NCI-H510A treated with DMSO at 0.1 percent for 48 hours (cell line): ENCODE measurements around the gene BRI3.

ENCODE experiments used
- DNase-seq: peaks from one replicate; lab custom pipeline; 2025; lab: John Stamatoyannopoulos, UW

Gene BRI3

GRCh38 chr7:98280791-98281756 lies at the start of gene BRI3:
TSS of gene BRI3 (plus strand) at chr7:98281686. CDS start at chr7:98281796, 110 bp downstream.
- peak; percentile 65 for DNase-seq

GRCh38 chr7:98232263-98232585 lies 49.3 kb upstream of the BRI3 start:
- DNase-seq, result no peak

- DNase-seq, result no peak
Measured at GRCh38 chr7:98232799-98233198, 48.7 kb upstream of the BRI3 start.

- no peak for DNase-seq
Measured at GRCh38 chr7:98233219-98234070, 48.0 kb upstream of the BRI3 start.

GRCh38 chr7:98234429-98235147 lies 46.9 kb upstream of the BRI3 start:
- DNase-seq, result no peak

- no peak for DNase-seq
Measured at GRCh38 chr7:98235901-98236300, 45.6 kb upstream of the BRI3 start.

- DNase-seq, result no peak
Measured at GRCh38 chr7:98236355-98237185, 44.9 kb upstream of the BRI3 start.

GRCh38 chr7:98238076-98238475 lies 43.4 kb upstream of the BRI3 start:
- no peak for DNase-seq

GRCh38 chr7:98238976-98239375 lies 42.5 kb upstream of the BRI3 start:
- DNase-seq, result no peak

- peak; percentile 1 for DNase-seq
Measured at GRCh38 chr7:98240961-98241673, 40.4 kb upstream of the BRI3 start.

- DNase-seq, result no peak
Measured at GRCh38 chr7:98241674-98242241, 39.7 kb upstream of the BRI3 start.

GRCh38 chr7:98242342-98242741 lies 39.1 kb upstream of the BRI3 start:
- no peak for DNase-seq

- no peak for DNase-seq
Measured at GRCh38 chr7:98242934-98243333, 38.6 kb upstream of the BRI3 start.

- no peak for DNase-seq
Measured at GRCh38 chr7:98244871-98245270, 36.6 kb upstream of the BRI3 start.

GRCh38 chr7:98248156-98248555 lies 33.3 kb upstream of the BRI3 start:
- no peak for DNase-seq

GRCh38 chr7:98249106-98249505 lies 32.4 kb upstream of the BRI3 start:
- DNase-seq, result no peak

GRCh38 chr7:98250789-98251188 lies 30.7 kb upstream of the BRI3 start:
- DNase-seq, result peak; percentile 28

- no peak for DNase-seq
Measured at GRCh38 chr7:98251231-98251600, 30.3 kb upstream of the BRI3 start.

GRCh38 chr7:98251601-98252424 lies 29.7 kb upstream of the BRI3 start, which contains the start of gene TECPR1:
TSS of gene TECPR1 (minus strand) at chr7:98252232. CDS start at chr7:98246146, 6,086 bp downstream.
- peak; percentile 75 for DNase-seq
